Measurements from ENCODE around the gene ZNF85.
A peak's percentile ranks its signal among the peaks of the same experiment; 100 is the strongest.
"Not testable (repeated sequence)": the region's sequence is repeated elsewhere in the genome, so short reads cannot be mapped to it uniquely, and the experiment has no call there.

The ZNF85 gene

DNA sequence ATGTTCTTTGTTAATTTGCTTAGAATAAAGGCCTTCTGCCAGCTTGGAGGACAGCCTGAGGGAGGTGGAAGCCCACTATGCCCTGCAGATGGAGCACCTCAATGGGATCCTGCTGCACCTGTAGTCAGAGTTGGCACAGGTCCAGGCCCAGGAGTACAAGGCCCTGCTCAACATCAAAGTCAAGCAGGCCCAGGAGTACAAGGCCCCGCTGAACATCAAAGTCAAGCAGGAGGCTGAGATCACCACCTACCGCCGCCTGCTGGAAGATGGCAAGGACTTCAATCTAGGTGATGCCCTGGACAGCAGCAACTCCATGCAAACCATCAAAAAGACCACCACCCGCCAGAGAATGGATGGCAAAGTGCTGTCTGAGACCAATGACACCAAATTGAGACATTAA is 41.7 kb downstream of the ZNF85 start:
- H3K27ac ChIP-seq = no peak overlapping the region
- CTCF ChIA-PET = no interaction called here
- POLR2A ChIA-PET (ENCODE audit: low non-redundant PET) = no interaction called here
- no peak for DNase-seq (ENCODE audit: low spot score)
- no peak for TF ChIP-seq CTCF (conservative IDR thresholded peaks at IDR 0.05; ENCODE audit: low read depth)

- CTCF ChIA-PET = no interaction called here
- TF ChIP-seq CTCF (conservative IDR thresholded peaks at IDR 0.05; ENCODE audit: low read depth) = no peak
- H3K27ac ChIP-seq = no peak overlapping the region
- DNase-seq (ENCODE audit: low spot score) = no peak
- POLR2A ChIA-PET (ENCODE audit: low non-redundant PET) = no interaction called here
These were observed 45.0 kb downstream of the ZNF85 start for GRCh38 chr19:20968092-20968491.

DNA sequence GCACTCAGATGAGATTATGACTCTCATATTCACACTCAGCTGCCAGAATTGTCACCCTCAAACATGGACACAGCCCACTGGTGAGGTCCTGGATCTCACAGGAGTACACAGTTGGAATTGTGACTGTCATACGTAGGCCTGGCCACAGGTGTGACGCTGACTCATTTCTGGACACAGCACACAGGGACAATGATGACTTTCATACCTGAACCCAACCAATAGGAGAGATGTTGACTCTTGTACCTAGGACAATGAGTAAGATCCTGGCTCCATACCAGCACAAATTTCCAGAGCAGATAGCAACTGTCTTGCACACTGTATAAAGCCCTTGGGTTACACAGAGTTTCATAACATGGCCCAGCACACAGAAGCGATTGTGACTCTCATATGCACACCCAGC is 46.4 kb downstream of the ZNF85 start:
- H3K27ac ChIP-seq = no peak overlapping the region
- TF ChIP-seq CTCF (conservative IDR thresholded peaks at IDR 0.05; ENCODE audit: low read depth) = no peak
- ChIA-PET CTCF (no interaction called here), POLR2A (ENCODE audit: low non-redundant PET) (no interaction called here)
- no peak for DNase-seq (ENCODE audit: low spot score)

- no peak overlapping the region for H3K27ac ChIP-seq
- TF ChIP-seq CTCF (conservative IDR thresholded peaks at IDR 0.05; ENCODE audit: low read depth) = no peak
- no peak for DNase-seq (ENCODE audit: low spot score)
- CTCF ChIA-PET = no interaction called here
- POLR2A ChIA-PET (ENCODE audit: low non-redundant PET) = no interaction called here
These were observed 46.8 kb downstream of the ZNF85 start for GRCh38 chr19:20969898-20970297.

- DNase-seq (ENCODE audit: low spot score); POLR2A ChIA-PET (ENCODE audit: low non-redundant PET); CTCF ChIA-PET; H3K27ac ChIP-seq: not testable (repeated sequence)
These were observed 69.7 kb downstream of the ZNF85 start for GRCh38 chr19:20992788-20993187.

DNA sequence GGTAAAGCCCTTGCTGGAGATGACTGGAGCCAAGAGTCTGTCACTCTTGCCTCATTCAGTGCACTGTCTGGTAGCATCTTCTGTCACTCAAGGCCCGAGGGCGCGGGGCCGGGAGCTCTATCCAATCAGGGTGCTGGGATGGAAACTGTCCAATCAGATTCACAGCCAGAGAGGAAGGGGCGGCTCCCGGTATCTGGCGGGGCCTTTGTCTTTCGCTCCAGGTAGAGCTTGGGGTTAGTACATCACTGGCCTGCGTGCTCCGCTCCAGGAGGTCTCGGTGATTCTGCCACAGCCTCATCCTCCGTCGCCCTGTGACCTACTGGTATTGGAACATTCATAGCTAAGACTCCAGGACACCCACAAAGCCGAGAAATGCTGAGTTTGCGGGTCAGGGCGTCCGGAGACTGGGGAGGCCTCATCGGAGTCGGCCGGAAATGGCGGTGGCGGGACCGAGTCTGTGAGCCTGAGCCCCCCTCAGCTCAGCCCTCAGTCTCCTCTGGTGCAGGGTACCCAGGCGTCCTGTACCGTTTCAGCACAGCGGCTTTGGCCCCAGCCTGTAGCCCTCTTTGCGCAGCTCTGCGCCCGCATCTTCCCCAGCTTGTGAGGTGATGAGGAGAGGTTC is 76.8 kb downstream of the ZNF85 start:
- no peak for TF ChIP-seq CTCF (conservative IDR thresholded peaks at IDR 0.05; ENCODE audit: low read depth)
- peak; percentile 98 for DNase-seq (ENCODE audit: low spot score)
- peak overlapping the region; percentile 41 for H3K27ac ChIP-seq
- CTCF ChIA-PET = interaction anchor here (0.6 kb wide), 1 partner anchor 85 kb away, joined by 3 read pairs; no protein-coding TSS in a partner anchor
- POLR2A ChIA-PET (ENCODE audit: low non-redundant PET) = no interaction called here

Measured in RWPE1 (cell line).